Measurements from ENCODE around the gene LRRC49.

LRRC49 gene

DNA sequence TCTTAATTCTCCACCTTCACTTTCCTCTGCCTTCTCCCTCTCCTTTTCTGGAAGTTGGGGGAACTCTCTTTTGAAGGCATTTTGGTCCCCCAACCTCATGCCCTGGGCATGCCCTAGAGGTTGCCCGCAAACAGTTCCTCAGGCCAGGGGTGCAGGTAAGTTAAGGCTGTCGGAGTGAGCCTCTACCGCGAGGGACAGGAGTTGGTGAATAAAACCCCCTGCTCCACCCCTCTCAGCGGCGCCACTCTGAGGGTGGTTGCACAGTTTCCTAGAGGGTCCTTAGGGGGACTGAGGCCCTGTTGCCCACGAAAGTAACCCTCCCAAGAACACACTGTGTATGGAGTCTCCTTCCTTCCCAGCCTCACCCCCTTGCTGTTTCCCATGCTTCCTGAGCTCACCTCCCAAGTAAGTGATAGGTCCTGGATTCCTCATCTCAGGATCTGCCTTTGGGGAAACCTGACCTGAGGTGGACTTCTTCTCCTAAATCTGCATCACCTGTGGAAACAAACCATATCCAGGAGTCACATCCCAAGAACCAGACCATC is 199.5 kb downstream of the LRRC49 start:
- no peak for DNase-seq

GRCh38 chr15:71093054-71094024 is 200.7 kb downstream of the LRRC49 start:
- no peak for DNase-seq

DNA sequence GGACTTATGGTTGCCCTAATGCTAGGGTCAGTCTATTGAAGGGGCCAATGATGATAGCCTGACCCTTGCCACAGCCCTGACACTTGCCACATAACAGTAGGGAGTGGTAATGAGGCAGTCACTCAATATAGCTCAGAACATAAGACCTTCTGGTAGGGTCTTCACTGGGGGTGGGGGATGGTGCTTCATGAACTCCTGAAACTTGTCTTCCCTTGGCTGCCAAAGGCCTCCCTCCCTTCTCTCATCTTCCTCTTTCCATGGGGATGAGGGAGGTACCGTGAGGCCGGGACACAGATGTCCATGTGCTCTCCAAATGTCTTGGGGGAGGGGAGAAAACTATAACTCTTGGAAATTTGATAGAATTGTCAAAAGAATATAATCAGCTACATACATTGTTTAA is 201.5 kb downstream of the LRRC49 start:
- DNase-seq, result no peak

- no peak for DNase-seq
These were observed 204.1 kb downstream of the LRRC49 start for GRCh38 chr15:71096676-71097075.

GRCh38 chr15:71097890-71098289 is 205.3 kb downstream of the LRRC49 start:
- no peak for DNase-seq

- no peak for DNase-seq
These were observed 206.3 kb downstream of the LRRC49 start for GRCh38 chr15:71098920-71099319.
